Loucy (cell line): Measurements from ENCODE around the gene PIAS4.

Experiments
- H2AFZ ChIP-seq: fragments of 200-600 bp; sonication (generic); 2 replicates; pipeline ENCODE4 v1.6.0; 2016; ENCODE audit warnings: antibody characterized with exemption, mild to moderate bottlenecking, low read length, moderate library complexity
- H3F3A ChIP-seq: fragments of 200-600 bp; 2 replicates; pipeline ENCODE4 v1.6.0; 2016; ENCODE audit warnings: antibody characterized with exemption, low read depth, mild to moderate bottlenecking
- H3K27me3 ChIP-seq: fragments of 200-600 bp; sonication (generic); 2 replicates; pipeline ENCODE4 v1.6.1; 2014; ENCODE audit warnings: low read length, mild to moderate bottlenecking; ENCODE audit not compliant: insufficient read depth, poor library complexity, severe bottlenecking
- H3K36me3 ChIP-seq: fragments of 200-600 bp; sonication (generic); 2 replicates; pipeline ENCODE4 v1.6.1; 2016; ENCODE audit warnings: low read length; ENCODE audit not compliant: insufficient read depth
- H3K4me1 ChIP-seq: fragments of 200-600 bp; sonication (generic); 2 replicates; pipeline ENCODE4 v1.5.1; 2014; ENCODE audit warnings: low read length, mild to moderate bottlenecking; ENCODE audit not compliant: insufficient read depth, poor library complexity, severe bottlenecking
- H3K4me2 ChIP-seq: fragments of 200-600 bp; sonication (generic); 2 replicates; pipeline ENCODE4 v1.6.0; 2014; ENCODE audit warnings: antibody characterized with exemption, low read length, low read depth, mild to moderate bottlenecking; ENCODE audit not compliant: poor library complexity, severe bottlenecking
- H3K4me3 ChIP-seq: fragments of 200-600 bp; sonication (generic); 2 replicates; pipeline ENCODE4 v1.5.1; 2014; ENCODE audit warnings: low read length, mild to moderate bottlenecking, mixed read lengths; ENCODE audit not compliant: poor library complexity, severe bottlenecking
- H3K79me2 ChIP-seq: fragments of 200-600 bp; sonication (generic); 2 replicates; pipeline ENCODE4 v1.6.1; 2014; ENCODE audit warnings: low read length; ENCODE audit not compliant: insufficient read depth
- H3K9ac ChIP-seq: fragments of 200-600 bp; sonication (generic); 2 replicates; pipeline ENCODE4 v1.6.0; 2014; ENCODE audit warnings: mild to moderate bottlenecking, low read depth, low read length, moderate library complexity; ENCODE audit not compliant: poor library complexity, severe bottlenecking
- H3K9me2 ChIP-seq: fragments of 200-600 bp; sonication (generic); replicated peaks from 2 replicates; pipeline ENCODE4 v1.6.1; 2016; ENCODE audit warnings: low read depth, low read length, mixed read lengths
- H3K9me3 ChIP-seq: fragments of 200-600 bp; sonication (generic); 2 replicates; pipeline ENCODE4 v1.6.1; 2014; ENCODE audit warnings: mild to moderate bottlenecking, antibody characterized with exemption, low read length, low read depth; ENCODE audit not compliant: insufficient read depth
- H4K20me1 ChIP-seq: fragments of 200-600 bp; sonication (generic); 2 replicates; pipeline ENCODE4 v1.6.0; 2014; ENCODE audit warnings: antibody characterized with exemption, low read length, mild to moderate bottlenecking; ENCODE audit not compliant: insufficient read depth, poor library complexity, severe bottlenecking
- EZH2phosphoT487 ChIP-seq: fragments of 200-600 bp; IDR thresholded peaks from 2 replicates; pipeline ENCODE4 v1.6.1; 2018; ENCODE audit warnings: antibody characterized with exemption, mild to moderate bottlenecking, moderate library complexity, borderline replicate concordance
- TF ChIP-seq, protein P1 (sequence below): fragments of 200-600 bp; sonication (generic); conservative IDR thresholded peaks from 2 replicates; pipeline ENCODE4 v1.5.1; 2014; ENCODE audit warnings: mild to moderate bottlenecking, antibody characterized with exemption, low read length

PIAS4 gene

DNA sequence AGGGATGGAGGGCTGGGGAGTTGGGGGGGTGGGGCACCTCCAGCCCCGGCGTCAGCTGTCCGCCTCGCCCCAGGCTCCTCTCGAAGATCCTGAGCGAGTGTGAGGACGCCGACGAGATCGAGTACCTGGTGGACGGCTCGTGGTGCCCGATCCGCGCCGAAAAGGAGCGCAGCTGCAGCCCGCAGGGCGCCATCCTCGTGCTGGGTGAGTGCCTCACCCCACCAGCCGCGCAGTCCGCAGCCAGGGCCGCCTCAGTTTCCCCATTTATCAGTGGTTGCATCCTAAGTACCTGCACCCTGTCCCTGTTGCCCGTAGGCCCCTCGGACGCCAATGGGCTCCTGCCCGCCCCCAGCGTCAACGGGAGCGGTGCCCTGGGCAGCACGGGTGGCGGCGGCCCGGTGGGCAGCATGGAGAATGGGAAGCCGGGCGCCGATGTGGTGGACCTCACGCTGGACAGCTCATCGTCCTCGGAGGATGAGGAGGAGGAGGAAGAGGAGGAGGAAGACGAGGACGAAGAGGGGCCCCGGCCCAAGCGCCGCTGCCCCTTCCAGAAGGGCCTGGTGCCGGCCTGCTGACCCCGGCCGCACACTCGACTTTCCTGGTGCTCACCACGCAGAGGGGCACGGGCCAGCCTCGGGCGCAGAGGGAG lies 29.9 kb downstream of the PIAS4 start:
- Histone ChIP-seq H3K4me1 (no peaks in the 10 kb centered on the region), H3F3A (no peaks in the 10 kb centered on the region), H3K36me3 (peaks cover 34% of the 10 kb centered on the region; the same call in 1 of the 2 replicates), H3K27me3 (no peaks in the 10 kb centered on the region), H4K20me1 (no peaks in the 10 kb centered on the region), H2AFZ (no peak overlapping the region), H3K4me3 (no peak overlapping the region), H3K9ac (no peak overlapping the region), H3K79me2 (no peaks in the 10 kb centered on the region), H3K9me3 (no peaks in the 10 kb centered on the region), H3K4me2 (no peak overlapping the region), H3K9me2 (no peaks in the 10 kb centered on the region)
- TF ChIP-seq, protein P1, sequence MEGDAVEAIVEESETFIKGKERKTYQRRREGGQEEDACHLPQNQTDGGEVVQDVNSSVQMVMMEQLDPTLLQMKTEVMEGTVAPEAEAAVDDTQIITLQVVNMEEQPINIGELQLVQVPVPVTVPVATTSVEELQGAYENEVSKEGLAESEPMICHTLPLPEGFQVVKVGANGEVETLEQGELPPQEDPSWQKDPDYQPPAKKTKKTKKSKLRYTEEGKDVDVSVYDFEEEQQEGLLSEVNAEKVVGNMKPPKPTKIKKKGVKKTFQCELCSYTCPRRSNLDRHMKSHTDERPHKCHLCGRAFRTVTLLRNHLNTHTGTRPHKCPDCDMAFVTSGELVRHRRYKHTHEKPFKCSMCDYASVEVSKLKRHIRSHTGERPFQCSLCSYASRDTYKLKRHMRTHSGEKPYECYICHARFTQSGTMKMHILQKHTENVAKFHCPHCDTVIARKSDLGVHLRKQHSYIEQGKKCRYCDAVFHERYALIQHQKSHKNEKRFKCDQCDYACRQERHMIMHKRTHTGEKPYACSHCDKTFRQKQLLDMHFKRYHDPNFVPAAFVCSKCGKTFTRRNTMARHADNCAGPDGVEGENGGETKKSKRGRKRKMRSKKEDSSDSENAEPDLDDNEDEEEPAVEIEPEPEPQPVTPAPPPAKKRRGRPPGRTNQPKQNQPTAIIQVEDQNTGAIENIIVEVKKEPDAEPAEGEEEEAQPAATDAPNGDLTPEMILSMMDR: no peak
- no peak for TF ChIP-seq EZH2phosphoT487

DNA sequence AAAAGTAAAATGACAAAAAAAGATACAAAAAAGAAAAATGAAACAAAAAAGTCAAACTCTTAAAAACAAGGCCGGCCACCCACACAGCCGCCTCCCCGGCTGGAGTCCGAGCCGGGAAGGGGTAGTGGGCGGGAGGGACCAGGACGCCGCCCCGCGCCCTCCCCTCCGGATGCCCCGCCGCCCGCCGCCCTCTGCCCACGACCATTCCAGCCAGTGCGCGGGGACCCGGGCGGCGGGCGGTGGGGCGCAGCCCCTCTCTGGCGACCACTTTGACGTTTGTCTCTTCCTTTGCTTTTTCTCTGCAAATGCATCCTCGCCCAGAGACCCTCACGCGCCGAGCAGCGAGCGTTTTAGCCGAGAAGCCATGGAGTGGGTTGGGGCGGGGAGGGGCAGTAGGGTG lies 30.5 kb downstream of the PIAS4 start:
- TF ChIP-seq, protein P1: no peak
- no peak for TF ChIP-seq EZH2phosphoT487
- Histone ChIP-seq H3K36me3 (peaks cover 32% of the 10 kb centered on the region; the same call in 1 of the 2 replicates), H3K79me2 (no peaks in the 10 kb centered on the region), H3K4me3 (no peak overlapping the region), H3K9me3 (no peaks in the 10 kb centered on the region), H3K9ac (no peak overlapping the region), H4K20me1 (no peaks in the 10 kb centered on the region), H2AFZ (no peak overlapping the region), H3K9me2 (no peaks in the 10 kb centered on the region), H3K27me3 (no peaks in the 10 kb centered on the region), H3K4me1 (no peaks in the 10 kb centered on the region), H3F3A (no peaks in the 10 kb centered on the region), H3K4me2 (no peak overlapping the region)

DNA sequence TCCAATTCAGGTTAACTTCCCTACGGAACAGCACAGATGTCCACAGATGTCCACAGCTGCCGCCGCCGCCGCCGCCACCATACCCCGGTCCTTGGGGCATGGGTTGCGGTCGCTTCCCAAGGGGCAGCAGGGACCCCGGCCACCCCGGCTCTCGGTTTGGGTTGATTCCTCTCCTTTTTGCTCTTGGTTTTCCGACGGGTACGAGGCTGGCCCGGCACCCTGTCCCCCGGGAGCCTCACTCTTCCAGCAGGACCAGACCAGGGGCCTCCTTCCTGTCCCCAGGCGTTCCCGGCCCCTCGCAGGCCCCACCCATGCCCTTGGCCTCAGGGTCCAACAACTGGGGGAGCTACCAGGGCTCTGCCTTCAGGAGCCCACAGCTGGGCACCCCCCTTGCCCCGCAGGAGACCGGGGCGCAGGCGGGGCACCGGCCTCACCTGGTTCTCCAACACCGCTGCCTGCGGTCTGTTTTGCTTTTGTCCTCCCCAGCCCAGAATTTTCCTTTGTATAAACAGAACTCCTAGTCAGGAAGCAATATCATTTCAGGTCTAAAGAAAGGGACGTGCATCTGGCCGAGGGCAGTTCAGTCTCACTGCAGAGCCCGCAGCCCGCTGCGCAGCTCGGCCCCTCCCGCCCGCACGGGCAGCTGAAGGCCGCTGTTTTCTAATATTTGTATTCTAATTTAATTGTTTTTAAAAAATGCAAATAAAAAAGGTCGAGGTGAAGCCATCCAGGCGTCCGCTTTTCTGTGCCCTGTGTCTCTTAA lies 31.3 kb downstream of the PIAS4 start:
- Histone ChIP-seq H3K9me2 (no peaks in the 10 kb centered on the region), H3K9ac (no peak overlapping the region), H3K79me2 (no peaks in the 10 kb centered on the region), H3K4me1 (no peaks in the 10 kb centered on the region), H3K9me3 (no peaks in the 10 kb centered on the region), H3K27me3 (no peaks in the 10 kb centered on the region), H3F3A (no peaks in the 10 kb centered on the region), H3K36me3 (peaks cover 25% of the 10 kb centered on the region; the same call in 1 of the 2 replicates), H3K4me2 (no peak overlapping the region), H4K20me1 (no peaks in the 10 kb centered on the region), H3K4me3 (no peak overlapping the region), H2AFZ (no peak overlapping the region)
- TF ChIP-seq EZH2phosphoT487: no peak
- TF ChIP-seq, protein P1: no peak
